NCI-H1092 treated with DMSO at 0.1 percent for 48 hours (cell line): ENCODE results near the gene ZNF761.
"Not testable (repeated sequence)": the region's sequence is repeated elsewhere in the genome, so short reads cannot be mapped to it uniquely, and the experiment has no call there.

Experiments used
- DNase-seq: peaks from one replicate; lab custom pipeline; 2025; lab: John Stamatoyannopoulos, UW

The ZNF761 gene

GRCh38 chr19:53431399-53432087 is at the start of gene ZNF761:
ZNF761 (plus strand) TSS chr19:53431984; CDS start chr19:53447269, 15,285 bp downstream.
- DNase-seq = peak; percentile 83

GRCh38 chr19:53388168-53388567 is 43.6 kb upstream of the ZNF761 start:
- DNase-seq = no peak

GRCh38 chr19:53388904-53389303 is 42.9 kb upstream of the ZNF761 start:
- DNase-seq = no peak

- DNase-seq = peak; percentile 8
Measured at GRCh38 chr19:53389571-53389970, 42.2 kb upstream of the ZNF761 start.

- no peak for DNase-seq
Measured at GRCh38 chr19:53389978-53390377, 41.8 kb upstream of the ZNF761 start.

GRCh38 chr19:53394522-53394973 is 37.2 kb upstream of the ZNF761 start:
- peak; percentile 52 for DNase-seq

- peak; percentile 81 for DNase-seq
Measured at GRCh38 chr19:53394974-53395839, 36.6 kb upstream of the ZNF761 start, which contains the start of gene ZNF765. ZNF765 (plus strand) TSS chr19:53395149; CDS start chr19:53398016, 2,867 bp downstream.

- DNase-seq = not testable (repeated sequence)
Measured at GRCh38 chr19:53395840-53396524, 35.8 kb upstream of the ZNF761 start.

- no peak for DNase-seq
Measured at GRCh38 chr19:53396525-53396868, 35.3 kb upstream of the ZNF761 start.

GRCh38 chr19:53397918-53398317 is 33.9 kb upstream of the ZNF761 start:
- DNase-seq = not testable (repeated sequence)

GRCh38 chr19:53409505-53410204 is 22.1 kb upstream of the ZNF761 start:
- no peak for DNase-seq

- DNase-seq = not testable (repeated sequence)
Measured at GRCh38 chr19:53420520-53421315, 11.1 kb upstream of the ZNF761 start.

- DNase-seq = no peak
Measured at GRCh38 chr19:53422551-53422950, 9.2 kb upstream of the ZNF761 start.

- DNase-seq = not testable (repeated sequence)
Measured at GRCh38 chr19:53423074-53423473, 8.7 kb upstream of the ZNF761 start.

- DNase-seq = not testable (repeated sequence)
Measured at GRCh38 chr19:53423680-53424079, 8.1 kb upstream of the ZNF761 start.

GRCh38 chr19:53424968-53425597 is 6.7 kb upstream of the ZNF761 start:
- peak; percentile 59 for DNase-seq

GRCh38 chr19:53432088-53432661 is 391 bp downstream of the ZNF761 start:
- no peak for DNase-seq

GRCh38 chr19:53443809-53444208 is 12.0 kb downstream of the ZNF761 start:
- DNase-seq = not testable (repeated sequence)

GRCh38 chr19:53447196-53447595 is 15.4 kb downstream of the ZNF761 start:
- DNase-seq = not testable (repeated sequence)

GRCh38 chr19:53455828-53456227 is 24.0 kb downstream of the ZNF761 start:
- no peak for DNase-seq
